Glutamatergic neuron (in vitro differentiated cells): ENCODE measurements around the gene DGKI. TPM values are rescaled to one million over a fixed set of nuclear protein-coding genes. Genes with fewer than 3 reads are reported as not detected.

Source experiments
- DNase-seq: peaks from one replicate; pipeline ENCODE4 v3.0.0; 2022
- H3K27ac Mint-ChIP-seq: one replicate; pipeline ENCODE4 v1.8.0; 2020; ENCODE audit warnings: mild to moderate bottlenecking, mixed read lengths, inconsistent platforms; ENCODE audit not compliant: unreplicated experiment
- H3K27me3 Mint-ChIP-seq: one replicate; pipeline ENCODE4 v1.8.0; 2020; ENCODE audit warnings: mild to moderate bottlenecking, moderate library complexity, mixed read lengths, inconsistent platforms; ENCODE audit not compliant: unreplicated experiment
- H3K36me3 Mint-ChIP-seq: one replicate; pipeline ENCODE4 v1.8.0; 2020; ENCODE audit warnings: mild to moderate bottlenecking, mixed read lengths, inconsistent platforms; ENCODE audit not compliant: unreplicated experiment
- H3K4me1 Mint-ChIP-seq: one replicate; pipeline ENCODE4 v1.8.0; 2020; ENCODE audit warnings: mild to moderate bottlenecking, low read depth, mixed read lengths, inconsistent platforms; ENCODE audit not compliant: unreplicated experiment
- H3K4me3 Mint-ChIP-seq: one replicate; pipeline ENCODE4 v1.8.0; 2020; ENCODE audit warnings: mild to moderate bottlenecking, mixed read lengths, inconsistent platforms; ENCODE audit not compliant: unreplicated experiment
- H3K9me3 Mint-ChIP-seq: one replicate; pipeline ENCODE4 v1.8.0; 2020; ENCODE audit warnings: mild to moderate bottlenecking, moderate library complexity, mixed read lengths, inconsistent platforms; ENCODE audit not compliant: unreplicated experiment
- total RNA-seq: library from RNA; stranded (reverse); fragmentation: NEBNext Ultra II Directional; extraction: Animal tissue kit (Norgen Biotek cat#: 25700); gene quantifications from one replicate; pipeline ENCODE4 v1.2.1, GENCODE V29; 2021; ENCODE audit not compliant: unreplicated experiment
- TF ChIP-seq, protein P1 (sequence below): fragments of 200-600 bp; sonication (generic); IDR thresholded peaks from one replicate; pipeline ENCODE4 v1.5.0; 2021; ENCODE audit not compliant: partially characterized antibody, unreplicated experiment

DGKI gene
- total RNA-seq, 1 donor from 2014 or later: 19.4 TPM

DNA sequence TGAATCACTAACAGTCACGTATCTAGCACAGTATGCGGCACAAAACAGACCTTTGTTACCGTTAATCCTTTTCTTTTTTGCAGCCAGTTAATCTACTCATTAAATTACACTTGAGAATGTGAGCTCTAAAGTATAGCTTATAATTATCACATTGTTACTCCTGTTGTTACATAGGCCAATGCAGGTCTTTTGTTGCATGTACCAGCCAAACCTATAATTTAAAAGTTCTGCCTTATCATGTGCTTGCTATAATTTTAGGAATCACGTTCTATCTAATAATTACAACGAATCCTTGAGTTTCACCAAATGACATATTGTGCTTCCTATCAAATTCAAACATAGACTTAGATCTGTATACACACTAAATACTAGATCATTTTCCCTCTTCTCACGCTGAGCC lies 245.1 kb downstream of the DGKI start:
- TF ChIP-seq, protein P1, sequence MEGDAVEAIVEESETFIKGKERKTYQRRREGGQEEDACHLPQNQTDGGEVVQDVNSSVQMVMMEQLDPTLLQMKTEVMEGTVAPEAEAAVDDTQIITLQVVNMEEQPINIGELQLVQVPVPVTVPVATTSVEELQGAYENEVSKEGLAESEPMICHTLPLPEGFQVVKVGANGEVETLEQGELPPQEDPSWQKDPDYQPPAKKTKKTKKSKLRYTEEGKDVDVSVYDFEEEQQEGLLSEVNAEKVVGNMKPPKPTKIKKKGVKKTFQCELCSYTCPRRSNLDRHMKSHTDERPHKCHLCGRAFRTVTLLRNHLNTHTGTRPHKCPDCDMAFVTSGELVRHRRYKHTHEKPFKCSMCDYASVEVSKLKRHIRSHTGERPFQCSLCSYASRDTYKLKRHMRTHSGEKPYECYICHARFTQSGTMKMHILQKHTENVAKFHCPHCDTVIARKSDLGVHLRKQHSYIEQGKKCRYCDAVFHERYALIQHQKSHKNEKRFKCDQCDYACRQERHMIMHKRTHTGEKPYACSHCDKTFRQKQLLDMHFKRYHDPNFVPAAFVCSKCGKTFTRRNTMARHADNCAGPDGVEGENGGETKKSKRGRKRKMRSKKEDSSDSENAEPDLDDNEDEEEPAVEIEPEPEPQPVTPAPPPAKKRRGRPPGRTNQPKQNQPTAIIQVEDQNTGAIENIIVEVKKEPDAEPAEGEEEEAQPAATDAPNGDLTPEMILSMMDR: no peak
- Mint-ChIP-seq H3K27me3 (no peaks in the 10 kb centered on the region), H3K4me1 (peaks cover 2% of the 10 kb centered on the region), H3K36me3 (no peaks in the 10 kb centered on the region), H3K4me3 (no peak overlapping the region), H3K9me3 (no peaks in the 10 kb centered on the region), H3K27ac (no peak overlapping the region)
- no peak for DNase-seq

DNA sequence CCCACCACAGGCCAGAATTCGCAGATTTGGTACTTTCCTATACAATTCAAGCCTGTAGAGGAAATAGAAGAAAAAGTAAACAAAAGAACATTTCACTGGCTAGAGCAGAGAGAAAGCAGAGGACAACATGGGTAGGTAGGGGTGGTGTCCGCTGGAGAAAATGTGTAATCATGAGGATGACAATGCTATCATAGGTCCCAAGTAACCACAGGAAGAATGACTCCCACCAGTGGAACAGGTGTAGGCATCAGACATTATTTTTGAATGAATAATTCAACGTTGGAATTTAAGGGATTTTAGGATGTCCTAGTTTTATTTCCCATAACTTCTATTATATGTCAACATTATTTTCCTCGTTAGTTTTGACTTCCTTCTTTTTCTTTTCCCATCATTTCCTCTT lies 248.9 kb downstream of the DGKI start:
- TF ChIP-seq, protein P1: no peak
- H3K4me1 Mint-ChIP-seq: peaks cover 2% of the 10 kb centered on the region
- H3K27ac Mint-ChIP-seq: no peak overlapping the region
- no peaks in the 10 kb centered on the region for H3K36me3 Mint-ChIP-seq
- H3K27me3 Mint-ChIP-seq: no peaks in the 10 kb centered on the region
- no peak for DNase-seq
- no peaks in the 10 kb centered on the region for H3K9me3 Mint-ChIP-seq
- H3K4me3 Mint-ChIP-seq: no peak overlapping the region

- Mint-ChIP-seq H3K9me3 (no peaks in the 10 kb centered on the region), H3K27me3 (no peaks in the 10 kb centered on the region), H3K27ac (no peak overlapping the region), H3K36me3 (no peaks in the 10 kb centered on the region), H3K4me3 (no peak overlapping the region), H3K4me1 (peaks cover 10% of the 10 kb centered on the region)
- TF ChIP-seq, protein P1: no peak
- no peak for DNase-seq
Measured at GRCh38 chr7:137593115-137593711, 253.6 kb downstream of the DGKI start.

- H3K4me3 Mint-ChIP-seq: no peak overlapping the region
- peak; percentile 76 for DNase-seq
- H3K36me3 Mint-ChIP-seq: no peaks in the 10 kb centered on the region
- H3K9me3 Mint-ChIP-seq: no peaks in the 10 kb centered on the region
- TF ChIP-seq, protein P1: no peak
- H3K4me1 Mint-ChIP-seq: peaks cover 10% of the 10 kb centered on the region
- H3K27ac Mint-ChIP-seq: no peak overlapping the region
- H3K27me3 Mint-ChIP-seq: no peaks in the 10 kb centered on the region
Measured at GRCh38 chr7:137592232-137592896, 254.4 kb downstream of the DGKI start.

DNA sequence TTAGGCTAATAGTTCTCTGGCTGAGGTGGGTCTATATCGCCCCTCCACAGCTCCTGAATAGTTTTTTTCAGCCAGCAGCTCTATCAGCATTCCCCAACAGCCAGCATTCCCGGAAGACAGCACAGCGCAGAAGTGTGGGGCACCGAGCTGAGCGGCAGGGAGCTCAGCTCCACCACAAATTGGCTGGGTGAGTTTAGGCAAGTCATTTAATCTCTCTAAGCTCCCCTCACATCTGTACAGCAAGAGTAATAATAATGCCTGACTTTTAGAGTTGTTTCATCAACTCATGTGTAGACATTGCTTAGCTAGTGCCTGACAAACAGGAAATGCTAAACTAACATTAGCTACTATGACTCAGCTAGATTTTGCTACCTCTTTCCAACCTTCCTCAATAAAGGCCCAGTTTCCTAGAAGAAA lies 255.3 kb downstream of the DGKI start:
- peaks cover 10% of the 10 kb centered on the region for H3K4me1 Mint-ChIP-seq
- H3K27ac Mint-ChIP-seq: no peak overlapping the region
- no peak overlapping the region for H3K4me3 Mint-ChIP-seq
- no peaks in the 10 kb centered on the region for H3K36me3 Mint-ChIP-seq
- DNase-seq: no peak
- H3K27me3 Mint-ChIP-seq: no peaks in the 10 kb centered on the region
- no peaks in the 10 kb centered on the region for H3K9me3 Mint-ChIP-seq
- TF ChIP-seq, protein P1: no peak
